Upper lobe of right lung (tissue), 1 donor: ENCODE measurements around the gene DEAF1. TPM values are rescaled to one million over a fixed set of nuclear protein-coding genes. Genes with fewer than 3 reads are reported as not detected.

Experiments used
- ATAC-seq: fragments of 200-7000 bp; cut with Tn5 transposase; one replicate; pipeline ENCODE4 v1.9.1; 2020; ENCODE audit warnings: mild to moderate bottlenecking, moderate library complexity
- DNase-seq: peaks from one replicate; pipeline ENCODE4 v3.0.0-alpha.2; 2020
- H3K27ac ChIP-seq: fragments of 200-600 bp; one replicate; pipeline ENCODE4 v1.8.0; 2022
- H3K27me3 ChIP-seq: fragments of 200-600 bp; one replicate; pipeline ENCODE4 v1.8.0; 2022; ENCODE audit warnings: mild to moderate bottlenecking
- H3K36me3 ChIP-seq: fragments of 200-600 bp; one replicate; pipeline ENCODE4 v1.8.0; 2022
- H3K4me1 ChIP-seq: fragments of 200-600 bp; one replicate; pipeline ENCODE4 v1.8.0; 2022
- H3K4me3 ChIP-seq: fragments of 200-600 bp; one replicate; pipeline ENCODE4 v1.8.0; 2022; ENCODE audit warnings: mild to moderate bottlenecking
- H3K9me3 ChIP-seq: fragments of 200-600 bp; one replicate; pipeline ENCODE4 v1.8.0; 2022
- CTCF ChIP-seq: fragments of 200-600 bp; IDR thresholded peaks from one replicate; pipeline ENCODE4 v1.8.0; 2022; ENCODE audit warnings: antibody characterized with exemption
- intact Hi-C: fragments of 100-400 bp; cut with DNase I; formaldehyde crosslinking; loops from one replicate; pipeline ENCODE4 v1.11.0; 2022
- total RNA-seq: library from RNA; stranded (reverse); fragmentation: NEBNext Ultra II Directional; extraction: Animal tissue kit (Norgen Biotek cat#: 25700); gene quantifications from one replicate; pipeline ENCODE4 v1.2.1, GENCODE V29; 2021
- donor health status: DM: no; HTN: yes; CAD: no; lungs with severe emphysema.

DEAF1 gene
- total RNA-seq, 1 donor from 2014 or later = 27.1 TPM

- intact Hi-C loops = loop anchor here (5.0 to 10.0 kb wide), 2 partner anchors 61 to 169 kb away; no protein-coding TSS in a partner anchor
- ATAC-seq = no peak
- Histone ChIP-seq H3K36me3 (no peaks in the 10 kb centered on the region), H3K27me3 (peaks cover 34% of the 10 kb centered on the region), H3K9me3 (no peaks in the 10 kb centered on the region), H3K4me3 (no peak overlapping the region), H3K27ac (no peak overlapping the region), H3K4me1 (peaks cover 26% of the 10 kb centered on the region)
- peak; percentile 61 for TF ChIP-seq CTCF
- DNase-seq = no peak
Observed at GRCh38 chr11:723120-723883, 28.3 kb upstream of the DEAF1 start.

- Histone ChIP-seq H3K27ac (no peak overlapping the region), H3K27me3 (peaks cover 34% of the 10 kb centered on the region), H3K9me3 (no peaks in the 10 kb centered on the region), H3K36me3 (no peaks in the 10 kb centered on the region), H3K4me1 (peaks cover 18% of the 10 kb centered on the region), H3K4me3 (no peak overlapping the region)
- no peak for ATAC-seq
- intact Hi-C loops = loop anchor here (5.0 to 10.0 kb wide), 2 partner anchors 60 to 168 kb away; no protein-coding TSS in a partner anchor
- no peak for DNase-seq
- TF ChIP-seq CTCF = no peak
Observed at GRCh38 chr11:722346-722811, 27.4 kb upstream of the DEAF1 start.

- ATAC-seq = peak; percentile 32
- Histone ChIP-seq H3K36me3 (no peaks in the 10 kb centered on the region), H3K27ac (no peak overlapping the region), H3K27me3 (peaks cover 34% of the 10 kb centered on the region), H3K4me3 (no peak overlapping the region), H3K9me3 (no peaks in the 10 kb centered on the region), H3K4me1 (peaks cover 14% of the 10 kb centered on the region)
- TF ChIP-seq CTCF = no peak
- peak; percentile 77 for DNase-seq
- intact Hi-C loops = loop anchor here (5.0 to 10.0 kb wide), 2 partner anchors 60 to 167 kb away; no protein-coding TSS in a partner anchor
Observed at GRCh38 chr11:721741-722345, 26.8 kb upstream of the DEAF1 start.

GRCh38 chr11:721247-721740, 26.3 kb upstream of the DEAF1 start:
- no peak overlapping the region for H3K27ac ChIP-seq
- TF ChIP-seq CTCF = no peak
- H3K36me3 ChIP-seq = no peaks in the 10 kb centered on the region
- H3K9me3 ChIP-seq = no peaks in the 10 kb centered on the region
- ATAC-seq = no peak
- DNase-seq = no peak
- no peak overlapping the region for H3K4me3 ChIP-seq
- H3K4me1 ChIP-seq = peaks cover 8% of the 10 kb centered on the region
- intact Hi-C loops = loop anchor here (5.0 to 10.0 kb wide), 2 partner anchors 59 to 166 kb away; no protein-coding TSS in a partner anchor
- H3K27me3 ChIP-seq = peaks cover 34% of the 10 kb centered on the region

GRCh38 chr11:720642-721246, 25.7 kb upstream of the DEAF1 start:
- no peak overlapping the region for H3K27ac ChIP-seq
- peaks cover 34% of the 10 kb centered on the region for H3K27me3 ChIP-seq

More at GRCh38 chr11:720642-721246, 25.7 kb upstream of the DEAF1 start:
- intact Hi-C loops = loop anchor here (5.0 to 10.0 kb wide), 2 partner anchors 58 to 166 kb away; no protein-coding TSS in a partner anchor
- no peak for TF ChIP-seq CTCF
- H3K36me3 ChIP-seq = no peaks in the 10 kb centered on the region
- H3K9me3 ChIP-seq = no peaks in the 10 kb centered on the region
- no peak overlapping the region for H3K4me3 ChIP-seq
- no peak for ATAC-seq
- H3K4me1 ChIP-seq = peaks cover 8% of the 10 kb centered on the region
- no peak for DNase-seq
